B cell (primary cell): Measurements from ENCODE around the gene TANGO6. TPM values are rescaled to one million over a fixed set of nuclear protein-coding genes. Genes with fewer than 3 reads are reported as not detected.

Source experiments
- ATAC-seq: fragments of 200-7000 bp; cut with Tn5 transposase; one replicate; pipeline ENCODE4 v1.10.0; 2021; ENCODE audit warnings: low read depth, mild to moderate bottlenecking, moderate number of reproducible peaks, moderate library complexity
- CTCF ChIA-PET: fragments of 350-600 bp; sonication (Branson Sonifier 250); formaldehyde crosslinking; loops from one replicate; lab custom pipeline; 2021; ENCODE audit warnings: antibody characterized with exemption, inconsistent platforms; lab: Charles Lee
- POLR2A ChIA-PET: fragments of 350-600 bp; sonication (Branson Sonifier 250); formaldehyde crosslinking; loops from one replicate; lab custom pipeline; 2021; ENCODE audit warnings: antibody characterized with exemption; lab: Charles Lee
- DNase-seq: peaks from one replicate; pipeline ENCODE4 v3.0.0; 2013
- H2AFZ ChIP-seq: 2 replicates; pipeline ENCODE4 v1.6.1; 2012; ENCODE audit warnings: mild to moderate bottlenecking, low read depth, low read length; ENCODE audit not compliant: insufficient read depth, poor library complexity, severe bottlenecking
- H3K27ac ChIP-seq, 2 donors: 1 replicate in 1 of 2; 2 replicates in 1 of 2; pipeline ENCODE4 v1.5.1; 2012 to 2013; ENCODE audit warnings: low read length in 2 of 2, mild to moderate bottlenecking in 2 of 2, moderate library complexity in 1 of 2
- H3K27me3 ChIP-seq, 4 experiments: fragments of 200-600 bp in 1 of 4; sonication (generic) in 1 of 4; replicated peaks in 1 of 4; 1 replicate in 2 of 4; 2 replicates in 2 of 4; pipeline versions ENCODE4 v1.6.1 to v1.7.0; 2013 to 2016; ENCODE audit warnings: low read length in 3 of 4, mild to moderate bottlenecking in 2 of 4, mixed read lengths in 1 of 4, moderate library complexity in 1 of 4; ENCODE audit not compliant: insufficient read depth in 4 of 4, control insufficient read depth in 3 of 4; ENCODE audit errors: control extremely low read depth in 1 of 4
- H3K36me3 ChIP-seq, 2 experiments: replicated peaks in 1 of 2; 1 replicate in 1 of 2; 2 replicates in 1 of 2; pipeline versions ENCODE4 v1.6.1 to v1.7.1; 2013; ENCODE audit warnings: low read length in 1 of 2; ENCODE audit not compliant: insufficient read depth in 2 of 2, control insufficient read depth in 1 of 2; ENCODE audit errors: control extremely low read depth in 1 of 2, extremely low read depth in 1 of 2
- H3K4me1 ChIP-seq, 2 donors: fragments of 200-600 bp in 1 of 2; sonication (generic) in 1 of 2; 1 replicate in 1 of 2; 2 replicates in 1 of 2; pipeline versions ENCODE4 v1.5.1 to v1.6.1; 2013 to 2017; ENCODE audit warnings: low read length in 2 of 2; ENCODE audit not compliant: control insufficient read depth in 2 of 2, insufficient read depth in 2 of 2
- H3K4me2 ChIP-seq: replicated peaks from 2 replicates; pipeline ENCODE3; 2012; ENCODE audit warnings: mild to moderate bottlenecking, low read depth, low read length; ENCODE audit not compliant: poor library complexity, severe bottlenecking
- H3K4me3 ChIP-seq, 5 experiments: fragments of 200-600 bp in 1 of 5; sonication (generic) in 1 of 5; 1 replicate in 3 of 5; 2 replicates in 2 of 5; pipeline versions ENCODE4 v1.5.1 to v1.7.0; 2011 to 2016; ENCODE audit warnings: low read length in 4 of 5, mild to moderate bottlenecking in 4 of 5, low read depth in 2 of 5, control low read depth in 1 of 5, moderate library complexity in 1 of 5; ENCODE audit not compliant: insufficient read depth in 1 of 5; ENCODE audit errors: control extremely low read depth in 1 of 5, extremely low read depth in 1 of 5
- H3K79me2 ChIP-seq: fragments of 200-600 bp; sonication (generic); one replicate; pipeline ENCODE4 v1.6.0; 2016; ENCODE audit warnings: low read length; ENCODE audit not compliant: control insufficient read depth, insufficient read depth
- H3K9ac ChIP-seq: fragments of 200-600 bp; sonication (generic); 2 replicates; pipeline ENCODE4 v1.6.1; 2017; ENCODE audit warnings: mild to moderate bottlenecking, low read length, moderate library complexity
- H3K9me3 ChIP-seq, 3 donors: one replicate each; pipeline versions ENCODE4 v1.6.1 to v1.7.1; 2013; ENCODE audit warnings: low read length in 2 of 3; ENCODE audit not compliant: control insufficient read depth in 2 of 3, insufficient read depth in 1 of 3; ENCODE audit errors: control extremely low read depth in 1 of 3
- H4K20me1 ChIP-seq: 2 replicates; pipeline ENCODE4 v1.6.0; 2012; ENCODE audit warnings: mild to moderate bottlenecking, low read length; ENCODE audit not compliant: insufficient read depth, control insufficient read depth, poor library complexity, severe bottlenecking
- H3K27ac Mint-ChIP-seq: one replicate; pipeline ENCODE4 v1.8.0; 2021; ENCODE audit warnings: mixed read lengths
- H3K27me3 Mint-ChIP-seq: one replicate; pipeline ENCODE4 v1.8.0; 2021; ENCODE audit warnings: mixed read lengths
- H3K4me1 Mint-ChIP-seq: one replicate; pipeline ENCODE4 v1.8.0; 2021; ENCODE audit warnings: mixed read lengths
- H3K4me3 Mint-ChIP-seq: one replicate; pipeline ENCODE4 v1.8.0; 2021; ENCODE audit warnings: mixed read lengths
- H3K9me3 Mint-ChIP-seq: one replicate; pipeline ENCODE4 v1.8.0; 2022; ENCODE audit warnings: mixed read lengths; ENCODE audit not compliant: insufficient read depth
- CTCF ChIP-seq: fragments of 200-600 bp; IDR thresholded peaks from one replicate; pipeline ENCODE4 v1.8.0; 2022; ENCODE audit warnings: antibody characterized with exemption, mild to moderate bottlenecking
- EZH2 ChIP-seq: IDR thresholded peaks from 2 replicates; pipeline ENCODE4 v1.6.1; 2012; ENCODE audit warnings: borderline replicate concordance, low read depth, mild to moderate bottlenecking, moderate library complexity, low read length; ENCODE audit not compliant: insufficient read depth, poor library complexity, severe bottlenecking
- WGBS: methylation state at CpG from one replicate; pipeline ENCODE4 v1.1.5; 2013; ENCODE audit warnings: missing lambda C conversion rate; ENCODE audit not compliant: insufficient coverage; 5-methylcytosine and 5-hydroxymethylcytosine counted together
- intact Hi-C: fragments of 100-400 bp; cut with micrococcal nuclease; formaldehyde crosslinking; loops from one replicate; pipeline ENCODE4 v1.10.0; 2022
- polyA plus RNA-seq: library from polyadenylated mRNA; depleted of rRNA; stranded (reverse); fragments of >200 nt; gene quantifications from 2 replicates; pipeline ENCODE4 v1.2.3, GENCODE V29; 2012
- total RNA-seq, 2 donors: library from RNA; stranded (reverse); fragments of 120-200 nt in 1 of 2; gene quantifications; 1 replicate in 1 of 2; 2 replicates in 1 of 2; pipeline versions ENCODE4 v1.2.3 to v1.2.4, GENCODE V29; 2013 to 2022

The TANGO6 gene
- total and polyA plus RNA-seq, 2 donors (not counting 1 experiment from before 2014, with no cell fraction given): 8.0 to 42.8 TPM

DNA sequence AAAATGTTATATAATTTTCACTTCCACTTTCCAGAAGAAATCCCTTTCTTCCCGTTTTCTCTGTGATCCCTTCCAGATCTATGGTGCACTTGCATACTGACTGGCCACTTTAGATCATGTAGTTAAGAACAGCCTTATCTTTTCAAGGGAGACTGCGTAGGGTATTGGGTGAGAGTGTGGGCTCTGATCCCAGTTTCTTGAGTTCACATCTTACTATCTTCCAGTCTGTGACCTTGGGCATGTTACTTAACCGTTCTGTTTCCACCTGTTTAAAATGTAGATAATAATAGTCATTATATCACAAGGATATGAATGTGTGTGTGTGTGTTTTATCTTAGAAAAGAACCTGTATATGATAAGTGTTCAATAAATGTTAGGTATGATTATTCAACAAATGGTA is 83.7 kb downstream of the TANGO6 start:
- H3K9me3 Mint-ChIP-seq: no peaks in the 10 kb centered on the region
- Histone ChIP-seq H2AFZ (no peak overlapping the region), H4K20me1 (no peaks in the 10 kb centered on the region), H3K4me3 (no peak overlapping the region), H3K36me3 (peaks cover 14 to 42% of the 10 kb centered on the region in 2 experiments), H3K4me2 (no peak overlapping the region), H3K27ac (no peak overlapping the region), H3K4me1 (no peaks in the 10 kb centered on the region), H3K9ac (no peak overlapping the region), H3K9me3 (no peaks in the 10 kb centered on the region), H3K27me3 (no peaks in the 10 kb centered on the region), H3K79me2 (no peaks in the 10 kb centered on the region)
- no peak for DNase-seq
- ChIA-PET POLR2A (no interaction called here), CTCF (no interaction called here)
- WGBS: no CpG with 5 or more reads among the region's 3 CpGs
- H3K4me1 Mint-ChIP-seq: no peaks in the 10 kb centered on the region
- no peaks in the 10 kb centered on the region for H3K27me3 Mint-ChIP-seq
- ATAC-seq: no peak
- TF ChIP-seq EZH2 (no peak), CTCF (no peak)
- intact Hi-C loops: no loop called here
- H3K27ac Mint-ChIP-seq: no peak overlapping the region
- no peak overlapping the region for H3K4me3 Mint-ChIP-seq

GRCh38 chr16:68931196-68931595 is 87.9 kb downstream of the TANGO6 start:
- intact Hi-C loops: no loop called here
- Histone ChIP-seq H3K27ac (no peak overlapping the region), H3K9ac (no peak overlapping the region), H2AFZ (no peak overlapping the region), H3K4me2 (no peak overlapping the region), H4K20me1 (no peaks in the 10 kb centered on the region), H3K4me1 (no peaks in the 10 kb centered on the region), H3K36me3 (peaks cover 14 to 48% of the 10 kb centered on the region in 2 experiments), H3K79me2 (no peaks in the 10 kb centered on the region), H3K4me3 (no peak overlapping the region), H3K27me3 (no peaks in the 10 kb centered on the region), H3K9me3 (no peaks in the 10 kb centered on the region)
- Mint-ChIP-seq H3K4me3 (no peak overlapping the region), H3K27ac (no peak overlapping the region), H3K9me3 (no peaks in the 10 kb centered on the region), H3K4me1 (no peaks in the 10 kb centered on the region), H3K27me3 (no peaks in the 10 kb centered on the region)
- CTCF ChIA-PET: no interaction called here
- DNase-seq (no peak), ATAC-seq (no peak)
- 100% methylated on average over 1 of the region's 3 CpGs for WGBS
- POLR2A ChIA-PET: no interaction called here
- TF ChIP-seq EZH2 (no peak), CTCF (no peak)
